Measurements from ENCODE around the gene RNF141.

The RNF141 gene, protein sequence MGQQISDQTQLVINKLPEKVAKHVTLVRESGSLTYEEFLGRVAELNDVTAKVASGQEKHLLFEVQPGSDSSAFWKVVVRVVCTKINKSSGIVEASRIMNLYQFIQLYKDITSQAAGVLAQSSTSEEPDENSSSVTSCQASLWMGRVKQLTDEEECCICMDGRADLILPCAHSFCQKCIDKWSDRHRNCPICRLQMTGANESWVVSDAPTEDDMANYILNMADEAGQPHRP

DNA sequence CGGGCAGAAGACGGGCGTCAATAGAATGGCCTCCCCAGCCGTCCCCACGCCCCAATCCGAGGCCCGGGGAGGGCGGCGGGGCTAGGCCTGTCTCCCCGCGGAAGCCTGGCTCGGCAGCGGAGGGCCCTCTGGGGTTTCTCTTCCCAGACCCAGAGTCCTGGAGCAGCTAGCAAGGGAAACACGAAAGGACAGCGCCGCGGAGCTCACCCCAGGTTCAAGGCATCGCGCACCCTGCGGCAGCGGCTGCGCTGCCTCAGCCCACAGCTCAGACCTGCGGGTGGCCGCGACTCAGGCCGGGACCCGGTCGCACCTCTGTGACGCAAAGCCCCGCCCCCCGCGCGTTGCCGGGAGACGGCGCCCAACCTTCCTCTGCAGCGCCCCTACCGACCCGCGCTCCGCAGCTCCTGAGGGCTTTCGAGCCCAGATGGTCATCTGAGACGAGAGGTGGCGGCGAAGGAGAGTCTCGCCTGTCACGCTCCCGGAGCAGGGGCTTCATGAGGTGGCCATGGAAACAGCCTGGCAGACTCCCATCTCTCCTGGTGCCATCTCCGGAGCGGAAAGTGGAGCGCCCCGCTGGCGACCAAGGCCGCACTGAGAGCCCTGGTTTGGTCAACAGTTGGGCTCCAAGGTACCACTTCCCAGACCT lies at the start of gene RNF141:
Gene RNF141, minus strand, starts transcription at position 273 of the 646 bp plus-strand sequence. CDS start 7,029 bp downstream, outside the sequence.
- peak; percentile 48 to 85 for DNase-seq

DNA sequence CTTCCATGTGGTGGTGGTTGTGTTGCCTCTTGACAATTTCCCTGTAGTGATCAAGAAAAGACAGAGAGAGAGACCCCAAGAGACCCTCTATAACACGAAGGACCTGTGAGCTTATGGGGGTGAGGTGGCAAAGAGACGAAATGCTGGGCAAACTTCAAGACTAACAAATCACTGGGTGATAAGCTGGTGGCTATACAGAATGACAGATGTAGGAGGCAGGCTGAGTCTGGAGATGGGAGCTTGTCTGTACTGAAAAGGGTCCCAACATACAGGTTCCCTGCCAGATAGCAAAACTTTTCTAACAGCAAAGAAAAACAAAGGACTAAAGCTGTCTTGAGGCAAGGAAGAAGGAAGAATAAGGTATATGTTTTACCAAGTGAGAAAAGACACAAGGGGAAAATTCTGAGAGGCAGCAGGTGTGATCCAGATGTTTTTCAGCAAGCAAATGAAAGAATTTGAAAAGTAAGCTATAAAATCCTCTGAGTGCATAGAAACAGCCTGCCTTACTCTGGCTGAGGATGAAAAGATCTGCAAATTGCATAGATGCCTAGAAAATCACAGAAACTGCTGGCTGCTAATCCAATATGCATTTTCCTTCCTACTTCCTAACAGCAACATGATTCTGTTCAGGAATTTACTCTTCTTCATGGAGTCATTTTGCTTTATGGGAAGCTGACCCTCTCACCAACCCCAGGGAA lies 49.4 kb upstream of the RNF141 start:
- no peak for DNase-seq

DNA sequence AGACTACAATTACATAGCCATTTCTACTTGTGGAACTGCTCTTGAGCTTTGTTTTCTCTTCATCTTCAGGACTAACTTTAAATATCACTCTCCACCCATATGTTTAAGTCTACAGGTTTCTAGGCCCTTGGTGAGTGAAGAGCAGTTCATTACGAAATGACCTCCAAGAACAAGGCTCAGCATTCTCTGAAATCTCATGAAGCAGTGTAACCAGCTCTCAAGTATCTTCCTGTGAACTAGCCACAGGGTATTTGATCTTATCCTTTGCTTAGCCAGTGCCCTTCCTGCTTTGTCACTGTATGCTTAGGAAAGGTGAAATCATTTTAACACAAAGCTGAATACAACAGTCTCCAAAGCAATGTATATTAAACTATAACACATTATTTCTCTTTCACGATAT lies 47.9 kb upstream of the RNF141 start:
- no peak for DNase-seq

DNA sequence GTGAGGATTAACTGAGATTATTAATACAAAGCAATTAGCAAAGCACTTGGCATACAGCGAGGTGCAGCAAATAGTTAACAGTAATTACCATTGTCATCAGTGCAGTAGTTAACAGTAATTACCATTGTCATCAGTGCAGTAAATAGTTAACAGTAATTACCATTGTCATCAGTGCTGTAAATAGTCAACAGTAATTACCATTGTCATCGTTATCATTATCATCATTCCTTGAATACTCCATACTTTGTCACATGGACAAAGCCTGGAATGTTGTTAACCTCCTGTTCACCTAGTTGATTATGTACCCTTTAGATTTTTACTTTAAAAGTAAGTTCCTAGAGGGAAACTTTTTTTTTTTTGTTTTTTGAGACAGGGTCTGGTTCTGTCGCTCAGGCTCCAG lies 47.0 kb upstream of the RNF141 start:
- no peak for DNase-seq

DNA sequence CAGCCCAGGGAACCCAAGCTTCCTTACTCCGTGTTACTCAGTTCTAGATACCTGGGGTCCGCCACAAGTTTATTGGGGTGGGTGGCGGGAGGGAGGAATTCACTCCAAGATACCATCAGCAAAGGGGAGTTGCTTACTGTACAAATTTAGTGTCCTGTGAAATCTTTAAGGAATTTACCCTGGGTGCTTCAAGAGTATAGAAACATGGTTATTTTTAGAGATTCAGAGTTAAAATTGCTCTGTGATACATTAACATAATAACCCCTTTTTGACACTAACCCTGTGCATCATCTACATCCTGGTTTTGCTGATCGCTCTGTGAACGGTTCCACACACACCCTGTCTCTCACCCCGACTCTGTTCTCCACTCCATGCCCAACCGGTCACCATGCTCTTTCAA lies 46.4 kb upstream of the RNF141 start:
- DNase-seq, result no peak

DNA sequence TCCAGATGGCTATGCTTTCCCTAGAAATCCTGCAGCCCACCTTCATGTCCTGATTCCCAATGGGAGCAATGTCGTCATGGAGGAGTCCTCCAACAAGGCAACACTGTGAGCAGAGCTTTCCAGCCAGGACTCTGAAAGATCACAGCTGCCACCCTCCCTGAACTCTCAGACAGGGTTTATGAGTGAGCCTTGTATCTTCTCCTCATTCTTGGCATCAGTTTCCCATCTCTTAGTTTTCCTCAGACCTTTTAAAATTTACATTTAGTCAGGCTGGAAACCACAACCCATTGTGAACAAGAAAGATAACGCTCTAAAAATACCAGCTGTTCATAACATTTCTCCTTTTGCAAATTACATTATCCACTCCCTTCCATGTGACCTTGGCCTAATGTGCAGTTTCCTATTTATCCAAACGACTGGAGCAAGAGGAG lies 43.1 kb upstream of the RNF141 start:
- DNase-seq, result no peak

DNA sequence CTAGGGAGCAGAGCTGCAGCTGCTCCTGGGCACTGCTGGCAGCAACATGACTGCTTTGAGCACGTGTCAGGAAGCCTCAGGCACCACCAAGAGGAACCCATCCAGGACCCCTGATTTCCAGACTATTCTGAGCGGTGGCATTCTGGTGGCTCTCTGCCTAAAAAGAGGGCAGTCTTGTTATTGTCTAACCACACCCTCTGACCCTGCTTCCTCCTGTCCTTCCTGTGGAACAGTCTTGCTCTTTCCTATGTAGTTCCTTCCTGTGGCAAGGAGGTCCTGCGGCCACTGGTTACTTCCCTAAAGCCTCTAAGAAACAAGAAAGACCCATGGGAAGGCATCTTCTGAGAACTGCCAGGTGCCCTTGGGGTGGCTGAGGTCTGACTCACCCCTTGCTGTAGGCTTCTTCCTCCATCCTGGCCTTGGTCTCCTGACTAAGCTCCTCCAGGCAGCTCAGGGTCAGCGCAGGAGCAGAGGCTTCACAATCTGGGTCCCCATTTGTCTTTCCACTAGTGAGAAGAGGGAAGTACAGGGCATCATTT lies 40.6 kb upstream of the RNF141 start:
- DNase-seq, result no peak

DNA sequence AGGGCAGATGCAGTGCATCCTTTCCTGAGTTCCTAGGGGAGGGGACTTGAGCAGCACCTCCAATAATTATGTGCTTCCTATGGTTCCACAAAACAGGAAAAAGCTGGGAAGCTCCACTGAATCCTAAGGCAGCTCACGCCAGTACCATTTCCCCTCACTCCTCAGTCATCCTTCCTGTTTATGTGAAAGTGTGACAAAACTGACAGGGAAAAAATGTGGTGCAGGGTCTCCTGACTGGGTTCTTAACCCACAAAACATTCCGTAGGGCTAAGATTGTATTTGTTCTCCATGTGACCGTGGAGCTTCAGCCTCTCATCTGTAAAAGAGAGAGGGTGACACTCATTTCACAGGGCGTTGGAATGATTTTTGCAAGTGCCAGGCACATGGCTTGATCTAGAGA lies 39.6 kb upstream of the RNF141 start:
- no peak for DNase-seq

DNA sequence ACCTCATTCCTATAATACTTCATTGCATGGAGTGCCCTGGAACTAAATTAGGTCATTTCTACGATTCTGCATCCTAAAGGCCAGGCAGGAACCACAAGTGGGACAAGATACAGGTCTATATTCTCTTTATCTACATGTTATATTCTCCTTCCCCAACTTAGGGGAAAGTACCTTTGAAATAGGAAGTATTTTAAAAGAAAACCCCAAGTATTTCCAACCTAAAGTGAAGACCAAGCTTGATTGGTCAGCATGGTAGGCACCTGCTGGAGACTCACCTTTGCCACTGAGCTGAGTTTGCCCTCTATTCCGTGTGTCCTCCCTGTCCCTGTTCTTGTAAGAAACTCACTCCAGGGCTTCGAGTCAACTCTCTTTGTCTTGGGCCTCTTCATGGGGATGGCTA lies 38.7 kb upstream of the RNF141 start:
- no peak for DNase-seq

DNA sequence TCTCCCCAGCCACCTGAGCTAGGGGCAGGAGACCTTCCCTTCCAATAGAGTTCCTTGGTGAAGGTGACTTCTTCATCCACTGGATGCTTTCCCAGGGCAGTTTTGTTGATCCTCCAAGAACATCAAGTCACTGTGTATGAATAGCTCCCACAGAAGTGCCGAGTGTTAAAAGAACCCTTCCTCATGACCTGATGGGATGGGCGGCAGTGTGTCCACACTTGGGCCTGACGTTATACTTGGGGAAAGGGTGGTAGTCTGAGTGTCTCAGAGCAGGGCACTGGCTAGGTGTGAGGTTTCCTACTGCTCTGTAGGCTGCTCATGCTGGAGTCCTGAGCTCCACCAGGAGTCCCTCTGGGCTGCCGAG lies 35.0 kb upstream of the RNF141 start:
- no peak for DNase-seq

DNA sequence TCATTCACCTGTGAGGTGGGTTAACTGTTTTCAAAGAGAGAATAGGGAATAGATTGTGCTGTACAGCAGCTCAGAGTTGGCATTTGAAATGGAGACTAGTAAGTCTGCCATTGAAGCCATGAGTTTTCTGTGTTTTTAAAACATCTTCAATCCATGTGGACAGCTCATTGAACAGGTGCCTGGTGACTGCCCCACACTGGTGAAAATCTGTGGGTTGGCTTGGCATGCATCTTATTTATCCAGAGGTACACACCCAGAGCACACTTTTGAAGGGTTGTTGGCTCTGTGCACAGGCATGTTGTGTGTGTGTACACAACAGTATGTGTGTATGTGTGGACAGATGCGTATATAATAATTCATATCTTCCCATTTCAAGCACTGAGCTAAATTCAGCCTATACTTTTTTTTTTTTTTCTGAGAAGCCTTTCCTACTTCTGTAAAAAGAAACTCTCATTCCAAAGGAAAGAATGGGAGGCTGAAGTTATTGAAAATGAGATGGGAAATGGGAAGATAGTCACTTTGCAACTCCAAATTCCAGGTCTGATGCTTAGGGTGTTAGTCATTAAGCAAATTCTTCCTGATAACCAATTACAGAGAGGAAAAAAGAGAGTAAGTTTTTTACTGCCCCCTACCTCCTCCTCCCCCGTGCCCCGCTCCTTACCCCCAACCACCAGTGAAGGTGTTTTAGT lies 34.5 kb upstream of the RNF141 start:
- no peak for DNase-seq

DNA sequence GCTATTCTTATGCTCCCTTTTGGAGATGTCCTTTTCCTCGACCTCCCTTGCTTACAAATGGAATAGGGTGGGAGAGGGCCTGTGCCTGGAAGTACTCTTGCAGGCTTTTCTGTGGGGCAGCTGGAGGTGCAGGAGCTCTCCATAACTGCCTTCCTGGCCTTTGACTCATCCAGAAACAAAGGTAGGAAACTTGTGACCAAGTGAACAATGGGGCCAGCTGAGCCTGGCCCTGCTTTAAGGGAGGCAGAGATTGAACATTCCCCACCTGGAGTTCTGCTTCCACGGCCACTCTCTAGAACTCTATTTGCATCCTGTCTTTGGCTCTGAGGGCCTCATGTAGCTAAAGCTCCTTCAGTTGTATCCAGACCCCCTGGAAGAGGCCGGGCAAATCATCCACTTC lies 32.6 kb upstream of the RNF141 start:
- DNase-seq, result no peak

DNA sequence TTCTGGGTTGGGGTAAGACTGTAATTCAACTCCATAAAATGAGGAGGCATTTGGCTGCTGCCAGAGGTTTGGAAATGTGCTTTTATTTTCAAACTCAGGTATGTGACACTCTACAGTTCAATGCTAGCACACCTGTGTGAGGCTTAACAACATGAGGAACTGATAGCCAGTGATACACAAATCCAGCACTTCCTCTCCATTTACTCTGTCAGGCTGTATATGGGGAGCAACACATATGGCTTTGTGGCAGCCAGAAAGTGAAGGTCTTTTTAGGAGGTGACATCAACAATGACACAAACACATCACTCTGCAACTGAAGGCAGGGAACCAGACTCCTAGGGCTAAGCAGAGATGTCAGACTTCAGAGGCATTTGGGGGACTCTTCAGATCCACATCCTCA lies 32.0 kb upstream of the RNF141 start:
- no peak for DNase-seq

DNA sequence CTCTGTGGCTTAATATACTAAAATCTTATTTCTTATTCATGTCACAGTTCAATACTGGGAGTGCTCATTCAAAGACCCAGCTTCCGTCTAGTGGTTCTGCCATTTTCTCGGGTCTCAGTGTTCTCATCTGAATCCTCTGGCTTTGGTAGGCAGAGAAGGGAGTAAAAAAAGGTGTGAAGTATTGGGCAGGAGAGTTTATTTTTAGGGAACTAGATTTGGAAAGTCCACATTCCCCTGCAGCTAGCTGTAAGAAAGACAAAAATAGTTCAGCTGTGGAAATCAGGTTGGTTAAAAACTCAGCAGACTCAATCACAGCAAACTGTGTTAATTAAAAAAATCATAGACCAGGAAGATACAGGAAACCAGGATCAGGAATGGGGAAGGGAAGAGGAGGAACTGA lies 31.5 kb upstream of the RNF141 start:
- no peak for DNase-seq

DNA sequence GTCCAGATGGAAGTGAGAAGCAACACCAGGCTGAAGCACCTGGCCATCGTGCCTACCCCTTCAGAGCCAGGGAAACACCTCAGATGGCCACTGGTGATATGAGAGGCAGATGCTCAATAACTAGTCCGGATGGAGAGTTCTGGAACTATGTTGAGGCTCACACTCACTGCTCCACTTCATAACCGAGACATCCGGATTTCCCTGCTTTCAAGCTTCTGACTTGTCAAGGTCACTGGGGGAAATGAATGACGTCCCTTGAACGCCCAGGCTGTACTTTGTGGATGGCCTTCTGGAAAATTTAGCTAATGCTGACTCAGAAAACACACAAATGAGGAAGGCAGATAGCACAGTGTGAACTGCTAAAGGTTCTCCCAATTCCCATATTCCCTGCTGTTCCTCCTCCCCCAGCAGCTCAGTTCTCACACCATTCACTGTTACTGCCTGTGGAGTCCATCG lies 27.5 kb upstream of the RNF141 start, which contains the start of gene LYVE1:
Gene LYVE1, minus strand, starts transcription at position 180 of the 456 bp plus-strand sequence. Its CDS starts 133 bp downstream, at position 47.
- no peak for DNase-seq

DNA sequence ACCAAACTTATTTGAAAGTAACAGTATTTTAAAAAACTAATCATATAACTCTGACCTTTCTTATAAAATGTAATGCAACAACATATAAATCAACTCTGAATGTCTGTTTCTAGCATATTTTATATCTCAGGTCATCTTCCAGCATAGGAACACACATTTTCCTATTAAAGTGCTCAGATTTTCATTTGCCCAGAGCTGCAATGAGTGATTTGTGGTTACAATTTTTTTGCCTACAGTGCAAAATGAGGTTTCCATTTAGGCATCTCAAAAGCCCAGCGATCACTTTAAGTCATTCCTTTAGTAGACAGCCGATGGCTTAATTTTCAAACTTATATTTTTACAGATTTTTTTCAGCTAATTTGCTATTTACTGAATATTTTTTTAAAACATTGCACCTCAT lies 26.5 kb upstream of the RNF141 start:
- no peak for DNase-seq

DNA sequence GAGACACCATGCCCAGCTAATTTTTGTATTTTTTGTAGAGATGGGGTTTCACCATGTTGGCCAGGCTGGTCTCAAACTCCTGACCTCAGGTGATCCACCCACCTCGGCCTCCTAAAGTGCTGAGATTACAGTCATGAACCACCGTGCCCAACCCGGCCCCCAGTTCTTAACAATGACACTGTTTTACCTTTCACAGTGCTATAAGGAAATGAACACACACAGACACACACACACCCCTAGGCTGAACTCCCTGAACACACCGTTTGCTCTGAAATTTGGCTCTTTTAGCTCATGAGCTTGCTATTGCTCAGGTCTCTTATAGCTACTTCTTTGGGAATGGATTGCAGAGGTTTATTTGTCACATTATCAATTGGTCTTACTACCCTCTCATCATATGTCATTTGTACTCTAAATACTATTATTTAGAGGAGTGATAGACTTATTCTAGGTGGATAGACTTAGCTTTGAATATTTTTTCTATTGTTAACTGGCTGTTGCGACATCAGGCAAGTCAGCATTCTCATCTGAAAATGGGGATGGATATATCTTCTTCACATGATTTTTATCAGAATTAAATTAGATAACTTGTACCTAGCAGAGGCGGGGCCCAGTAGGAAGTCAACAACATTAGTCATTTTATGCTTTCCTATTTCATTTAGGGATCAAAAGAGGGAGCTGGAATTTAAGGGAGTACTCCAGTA lies 25.4 kb upstream of the RNF141 start:
- DNase-seq, result no peak

DNA sequence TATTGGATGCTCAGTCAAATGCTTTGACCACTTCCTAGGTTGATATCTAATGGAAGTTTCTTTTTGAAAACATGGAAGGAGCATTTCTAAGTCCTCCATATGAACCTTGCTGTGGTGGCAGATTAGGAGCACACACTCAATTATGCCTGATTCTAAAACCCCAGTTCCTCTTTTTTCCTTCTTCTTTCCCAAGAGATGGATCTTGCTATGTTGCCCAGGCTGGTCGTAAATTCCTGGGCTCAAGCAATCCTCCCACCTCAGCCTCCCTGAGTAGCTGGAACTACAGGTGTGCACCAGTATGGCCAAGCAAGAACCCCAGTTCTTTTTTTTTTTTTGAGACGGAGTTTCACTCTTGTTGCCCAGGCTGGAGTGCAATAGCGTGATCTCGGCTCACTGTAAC lies 24.5 kb upstream of the RNF141 start:
- DNase-seq, result no peak

DNA sequence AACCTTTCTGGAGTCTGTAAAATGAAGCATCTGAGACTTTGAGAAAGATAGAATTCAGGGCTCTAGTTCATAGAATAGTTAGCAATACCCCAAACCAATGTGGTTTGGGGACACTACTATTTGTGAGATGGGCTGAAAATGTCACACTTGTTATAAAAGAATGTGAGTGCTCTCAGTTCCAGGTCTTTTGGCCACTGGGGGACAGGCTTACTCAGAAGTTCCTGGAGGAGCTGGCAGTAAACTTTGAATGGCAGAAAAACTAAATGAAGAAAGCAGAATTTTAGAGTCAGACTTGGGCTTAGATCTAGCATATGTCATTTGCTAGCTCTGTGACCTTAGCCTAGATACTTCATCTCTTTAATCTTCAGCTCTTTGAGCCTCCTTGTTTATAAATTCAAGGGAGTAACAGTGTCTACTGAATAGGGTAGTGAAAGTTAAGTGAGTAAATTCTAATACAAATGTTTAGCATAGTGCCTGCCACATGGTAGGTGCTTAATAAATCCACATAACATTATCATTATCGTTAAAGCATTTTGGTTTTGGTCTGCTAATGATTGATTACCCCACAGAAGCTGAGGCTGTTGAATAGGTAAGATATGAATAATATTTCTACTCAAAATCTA lies 23.8 kb upstream of the RNF141 start:
- DNase-seq, result no peak

DNA sequence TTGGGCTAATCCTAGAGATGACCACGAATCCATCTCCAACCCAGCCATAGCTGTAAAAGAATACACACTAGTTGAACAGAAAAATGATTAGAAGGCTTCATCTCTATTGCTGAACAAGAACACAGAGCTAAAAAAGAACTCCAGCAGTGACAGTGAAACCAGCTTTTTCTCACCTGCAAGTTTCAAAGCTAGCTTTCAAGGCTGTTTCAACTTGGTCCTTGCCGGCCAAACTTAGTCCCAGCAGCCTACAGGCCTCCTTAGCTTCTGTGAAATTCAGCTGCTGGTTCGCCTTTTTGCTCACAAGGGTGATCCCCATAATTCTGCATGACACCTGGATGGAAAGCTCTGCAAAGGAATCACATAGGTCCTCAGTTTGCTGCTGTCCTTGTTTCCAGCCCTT lies 23.0 kb upstream of the RNF141 start:
- DNase-seq, result no peak

DNA sequence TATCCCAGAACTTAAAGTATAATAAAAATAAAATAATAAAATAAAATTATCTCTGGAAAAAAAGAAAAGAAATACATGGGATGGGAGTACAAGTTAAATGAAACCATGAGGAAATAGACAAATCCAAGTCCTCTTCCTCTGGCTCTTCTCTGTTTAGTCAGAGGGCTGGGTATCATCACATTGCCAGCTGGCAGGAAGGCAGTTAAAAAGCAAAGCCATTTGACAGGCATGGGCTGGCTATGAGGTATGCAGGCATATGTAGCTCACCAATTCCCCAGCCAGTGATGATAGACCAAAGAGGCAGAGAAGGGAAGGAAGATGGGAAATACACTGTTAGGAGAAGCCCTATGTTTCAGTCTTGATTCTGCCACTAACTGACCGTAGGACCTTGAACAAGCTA lies 21.0 kb upstream of the RNF141 start:
- DNase-seq, result no peak

All from cerebellar nuclear complex (tissue), 1 donor.